HG02970 (cell line): Measurements from ENCODE around the gene JPH2.

ENCODE experiments used
- ATAC-seq: cut with Tn5 transposase; IDR thresholded peaks from one replicate; pipeline ENCODE4 v1.9.1; 2021; ENCODE audit warnings: mild to moderate bottlenecking, moderate library complexity, moderate number of reproducible peaks; ENCODE audit not compliant: unreplicated experiment, low FRiP score

The JPH2 gene

GRCh38 chr20:44067650-44068081 is 119.3 kb downstream of the JPH2 start:
- no peak for ATAC-seq

GRCh38 chr20:44066645-44067606 is 120.1 kb downstream of the JPH2 start:
- ATAC-seq, result no peak

- no peak for ATAC-seq
Observed at GRCh38 chr20:44065401-44066340, 121.3 kb downstream of the JPH2 start.

GRCh38 chr20:44064501-44065400 is 122.2 kb downstream of the JPH2 start:
- ATAC-seq, result no peak
